ENCODE measurements around the gene PCYT1A.
"Not testable (repeated sequence)": the region's sequence is repeated elsewhere in the genome, so short reads cannot be mapped to it uniquely, and the experiment has no call there.

PCYT1A gene

GRCh38 chr3:196210673-196211556 lies 76.6 kb downstream of the PCYT1A start, which contains the start of gene ZDHHC19:
ZDHHC19 (minus strand) TSS chr3:196211400; CDS start chr3:196211315, 85 bp downstream.
- no peak for DNase-seq

- DNase-seq = not testable (repeated sequence)
Observed at GRCh38 chr3:196209944-196210672, 77.4 kb downstream of the PCYT1A start.

GRCh38 chr3:196208942-196209695 lies 78.4 kb downstream of the PCYT1A start:
- DNase-seq = no peak

DNA sequence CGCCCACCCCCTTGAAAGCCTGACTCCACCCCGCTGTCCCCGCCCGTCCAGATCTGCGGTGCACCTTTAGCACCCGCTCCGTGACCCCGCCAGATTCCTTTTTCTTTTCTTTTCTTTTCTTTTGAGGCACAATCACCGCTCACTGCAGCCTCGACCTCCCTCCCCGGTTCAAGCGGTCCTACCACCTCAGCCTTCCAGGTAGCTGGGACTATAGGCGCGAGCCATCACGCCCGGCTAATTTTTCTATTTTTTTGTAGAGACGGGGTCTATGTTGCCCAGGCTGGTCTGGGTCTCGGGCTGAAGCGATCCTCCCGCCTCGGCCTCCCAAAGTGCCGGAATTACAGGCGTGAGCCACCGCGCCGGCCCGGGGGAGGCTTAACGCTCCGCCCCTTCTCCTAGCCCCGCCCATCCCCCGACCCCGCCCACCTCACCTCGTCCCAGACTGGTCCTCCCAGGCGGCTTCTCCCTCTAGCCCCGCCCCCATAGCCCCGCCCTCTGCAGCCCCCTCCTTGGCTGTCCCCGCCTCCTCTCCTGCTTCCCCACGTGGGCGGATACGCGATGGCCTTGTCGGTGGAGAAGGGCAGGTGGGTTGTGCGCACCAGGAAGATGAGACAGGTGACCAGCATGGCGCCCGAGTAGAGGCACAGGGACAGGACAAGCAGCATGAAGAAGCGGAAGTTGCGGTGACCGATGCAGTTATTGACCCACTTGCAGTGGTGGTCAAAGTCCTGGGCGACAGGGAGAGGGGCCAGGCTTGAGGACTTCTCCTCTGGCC lies 79.5 kb downstream of the PCYT1A start:
- peak; percentile 19 to 38 (median 24) for DNase-seq

DNA sequence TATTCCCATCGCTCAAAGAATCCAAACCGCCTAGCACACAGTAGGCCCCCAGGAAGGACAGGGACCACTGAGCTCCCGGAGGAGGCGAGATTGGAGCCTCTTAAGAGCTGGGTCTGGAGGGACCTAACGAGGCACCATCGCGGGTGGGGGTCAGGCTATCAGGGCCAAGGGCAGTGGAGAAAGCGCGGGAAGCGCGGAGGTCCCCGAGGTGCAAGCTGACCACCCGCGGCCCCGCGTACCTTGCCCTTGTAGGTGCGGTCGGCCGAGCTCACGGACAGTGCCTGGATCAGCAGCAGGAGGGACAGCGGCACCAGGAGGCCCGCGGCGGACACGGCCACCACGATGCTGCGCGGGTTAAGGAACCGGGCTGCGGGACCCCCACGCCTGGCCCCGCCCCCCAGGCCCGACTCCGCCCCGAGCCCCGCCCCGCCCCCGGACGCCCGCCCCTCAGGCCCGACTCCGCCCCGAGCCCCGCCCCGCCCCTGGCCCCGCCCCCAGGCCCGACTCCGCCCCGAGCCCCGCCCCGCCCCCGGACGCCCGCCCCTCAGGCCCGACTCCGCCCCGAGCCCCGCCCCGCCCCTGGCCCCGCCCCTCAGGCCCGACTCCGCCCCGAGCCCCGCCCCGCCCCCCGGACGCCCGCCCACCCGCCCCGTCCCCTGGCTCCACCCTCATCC lies 80.2 kb downstream of the PCYT1A start:
- DNase-seq = peak in 3 of 4 experiments; percentile 31 to 45 (median 37)

GRCh38 chr3:196205442-196206205 lies 81.9 kb downstream of the PCYT1A start:
- not testable (repeated sequence) for DNase-seq

DNA sequence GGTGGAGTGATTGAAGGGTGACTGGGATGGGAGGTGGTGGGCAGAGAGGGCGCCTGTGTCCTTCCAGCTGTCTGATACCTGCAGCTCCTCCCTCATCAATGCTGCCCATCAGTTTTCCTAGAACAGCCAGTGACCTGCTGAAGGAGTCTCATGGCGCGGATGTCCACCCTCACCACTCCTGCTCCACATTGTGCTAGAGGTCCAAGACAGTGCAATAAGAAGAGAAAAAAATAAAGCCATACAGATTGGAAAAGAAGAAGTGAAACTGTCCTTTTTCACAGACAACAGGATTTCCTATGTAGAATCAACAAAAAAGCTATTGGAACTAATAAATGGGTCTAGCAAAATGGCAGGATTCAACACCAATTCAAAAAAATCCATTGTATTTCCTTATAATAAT lies 83.7 kb downstream of the PCYT1A start:
- DNase-seq = no peak

- no peak for DNase-seq
Observed at GRCh38 chr3:196202516-196202970, 85.0 kb downstream of the PCYT1A start.

- no peak for DNase-seq
Observed at GRCh38 chr3:196198771-196199753, 88.5 kb downstream of the PCYT1A start.

GRCh38 chr3:196198081-196198675 lies 89.3 kb downstream of the PCYT1A start:
- no peak for DNase-seq

DNA sequence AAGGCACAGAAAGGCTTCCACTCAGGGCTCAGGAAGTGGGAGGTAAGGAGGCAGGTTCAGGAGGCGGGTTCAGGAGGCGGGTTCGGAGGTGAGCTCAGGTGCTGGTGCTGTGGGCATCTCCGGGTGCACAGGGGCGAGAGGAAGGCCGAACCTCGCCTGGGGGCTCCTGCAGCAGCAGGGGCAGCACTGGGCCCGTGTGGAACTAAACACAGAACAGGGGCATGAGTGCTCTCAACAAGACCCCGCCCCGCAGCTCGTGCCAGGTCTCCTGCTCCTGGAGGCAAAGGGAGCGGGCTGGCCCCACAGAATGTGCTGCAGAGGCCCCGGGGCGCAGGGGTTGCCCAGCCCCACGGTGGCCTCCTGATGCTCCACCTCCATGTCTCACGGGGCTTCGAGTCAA lies 90.0 kb downstream of the PCYT1A start:
- DNase-seq = no peak

DNA sequence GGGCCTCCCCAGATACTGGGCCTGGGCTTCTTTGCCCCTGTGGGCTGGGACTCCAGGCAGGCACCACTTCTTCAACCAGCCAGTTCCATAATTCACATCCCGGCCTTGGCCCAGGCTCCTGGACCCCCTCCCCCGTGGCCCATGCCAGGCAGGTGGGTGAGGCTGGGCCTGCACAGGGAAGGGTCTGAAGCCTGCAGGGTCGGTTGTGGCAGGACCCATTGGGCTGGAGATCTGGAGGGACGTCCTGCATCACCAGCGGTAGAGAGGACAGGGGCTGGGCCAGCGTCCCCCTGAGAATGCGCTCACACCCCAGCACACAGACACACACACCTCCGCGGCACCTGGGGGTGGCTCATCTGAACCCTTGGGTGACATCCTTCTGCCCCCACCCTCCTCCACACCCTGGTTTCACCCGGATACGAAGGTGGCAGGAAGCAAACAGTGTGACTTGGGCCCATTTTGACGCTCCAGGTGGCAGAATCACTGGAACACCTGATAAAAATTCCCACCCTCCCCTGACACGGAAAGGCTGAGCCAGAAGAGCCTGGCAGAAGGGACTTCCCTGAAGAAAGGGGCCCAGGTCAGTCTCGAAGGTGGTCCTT lies 91.8 kb downstream of the PCYT1A start:
- no peak for DNase-seq

DNA sequence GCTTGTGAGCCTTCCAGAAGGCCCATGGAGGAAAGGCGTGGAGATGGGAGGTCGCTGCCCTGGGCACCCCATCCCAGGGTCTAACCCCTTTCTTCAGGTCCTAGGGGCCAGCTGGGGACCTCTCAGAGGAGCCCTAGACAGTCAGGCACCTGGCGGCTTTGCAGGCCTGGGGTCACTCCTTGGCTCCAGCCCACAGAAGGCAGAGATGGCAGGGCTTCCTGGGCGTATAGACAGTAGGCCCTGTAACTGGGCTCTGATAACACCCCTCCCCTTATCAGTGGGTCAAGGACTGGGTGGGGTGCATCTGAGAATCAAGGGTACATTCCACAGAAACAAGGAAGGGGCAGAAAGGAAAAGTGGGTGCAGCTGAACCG lies 93.0 kb downstream of the PCYT1A start:
- DNase-seq = no peak

DNA sequence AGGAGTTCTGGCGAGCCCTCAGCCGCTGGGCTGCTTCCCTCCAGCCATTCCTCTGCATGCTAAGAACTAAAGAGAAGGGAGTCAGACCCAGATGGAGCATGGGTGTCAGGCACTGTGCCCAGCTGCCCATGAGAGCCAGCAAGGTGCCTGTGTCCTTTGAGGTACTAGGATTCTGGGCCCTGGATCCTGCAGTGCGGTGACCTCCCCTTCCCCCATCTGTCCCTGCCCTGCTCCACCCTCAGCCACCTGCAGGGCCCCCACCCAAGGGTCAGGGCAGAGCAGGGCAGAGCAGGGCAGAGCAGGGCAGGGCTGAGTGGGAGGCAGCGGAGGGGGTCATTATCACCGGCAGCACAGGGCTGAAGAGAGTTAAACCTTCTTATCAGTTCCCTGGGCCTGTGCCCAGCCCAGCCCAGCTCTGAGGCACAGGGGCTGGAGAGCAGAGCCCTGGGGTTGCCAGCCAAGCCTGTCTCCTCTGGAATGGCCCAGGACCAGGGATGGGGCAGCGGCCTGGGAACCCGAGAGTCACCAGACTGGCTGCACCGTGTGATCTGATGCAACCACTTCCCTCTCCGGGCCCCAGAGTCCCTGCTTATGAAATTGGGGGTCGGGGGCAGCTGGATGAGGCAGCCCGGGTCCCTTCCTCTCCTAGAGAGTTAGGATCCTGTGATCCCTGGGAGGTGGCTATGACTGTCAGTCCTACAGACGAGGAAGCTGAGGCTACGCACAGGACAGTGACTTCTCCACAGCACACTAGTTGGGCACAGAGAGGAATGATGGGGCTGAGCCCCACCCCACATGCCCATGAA lies 93.6 kb downstream of the PCYT1A start:
- no peak for DNase-seq

DNA sequence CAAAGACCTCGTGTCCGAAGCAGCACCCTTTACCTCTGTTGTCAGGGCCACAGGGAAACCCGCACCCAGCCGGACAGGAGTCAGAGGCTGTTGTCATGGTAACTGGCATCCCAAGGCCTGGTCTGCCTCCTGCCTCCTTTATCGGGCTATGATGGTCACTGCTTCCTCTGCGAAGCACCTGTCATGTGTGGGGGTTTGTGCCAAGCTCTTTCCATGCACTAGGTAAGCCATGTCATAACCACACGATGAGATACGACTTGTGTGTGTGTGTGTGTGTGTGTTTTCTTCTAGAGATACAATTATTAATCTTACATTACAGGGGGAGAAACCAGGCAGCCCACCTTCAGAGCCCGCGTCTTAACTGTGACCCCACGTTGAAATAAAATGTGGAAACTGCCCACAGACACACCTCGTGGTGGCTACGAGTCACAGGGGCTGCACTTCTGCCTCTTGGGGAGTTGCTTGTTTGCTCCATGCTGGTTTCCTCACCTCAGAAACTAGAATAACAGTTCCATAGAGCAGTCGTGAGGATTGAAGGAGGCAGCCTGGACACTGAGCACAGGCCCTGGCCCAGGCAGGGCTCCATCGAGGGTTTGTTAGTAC lies 94.3 kb downstream of the PCYT1A start:
- no peak for DNase-seq

GRCh38 chr3:196192524-196193051 lies 94.9 kb downstream of the PCYT1A start:
- DNase-seq = no peak

GRCh38 chr3:196192036-196192523 lies 95.4 kb downstream of the PCYT1A start:
- DNase-seq = no peak
